GM18507 (cell line): ENCODE results near the gene SNX17.
"Not testable (repeated sequence)": the region's sequence is repeated elsewhere in the genome, so short reads cannot be mapped to it uniquely, and the experiment has no call there.

Source experiments
- DNase-seq: peaks from one replicate; pipeline ENCODE4 v3.0.0; 2011; ENCODE audit warnings: low read depth; ENCODE audit not compliant: insufficient read length; ENCODE audit errors: extremely low spot score
- FAIRE-seq: peaks from 2 replicates; lab custom pipeline; 2011; peaks lifted over from hg19 to GRCh38; lab: Jason Lieb, UNC

Gene SNX17

GRCh38 chr2:27370026-27370815, at the start of gene SNX17, which contains the start of gene EIF2B4:
Gene SNX17 (plus strand): TSS chr2:27370616. CDS start chr2:27370744, 128 bp downstream.
Gene EIF2B4 (minus strand): TSS chr2:27370338. CDS start chr2:27370314, 24 bp downstream.
- FAIRE-seq (peak; percentile 95), DNase-seq (peak; percentile 84)

- no peak for FAIRE-seq
- no peak for DNase-seq
Measured at GRCh38 chr2:27320958-27321543, 49.4 kb upstream of the SNX17 start.

DNA sequence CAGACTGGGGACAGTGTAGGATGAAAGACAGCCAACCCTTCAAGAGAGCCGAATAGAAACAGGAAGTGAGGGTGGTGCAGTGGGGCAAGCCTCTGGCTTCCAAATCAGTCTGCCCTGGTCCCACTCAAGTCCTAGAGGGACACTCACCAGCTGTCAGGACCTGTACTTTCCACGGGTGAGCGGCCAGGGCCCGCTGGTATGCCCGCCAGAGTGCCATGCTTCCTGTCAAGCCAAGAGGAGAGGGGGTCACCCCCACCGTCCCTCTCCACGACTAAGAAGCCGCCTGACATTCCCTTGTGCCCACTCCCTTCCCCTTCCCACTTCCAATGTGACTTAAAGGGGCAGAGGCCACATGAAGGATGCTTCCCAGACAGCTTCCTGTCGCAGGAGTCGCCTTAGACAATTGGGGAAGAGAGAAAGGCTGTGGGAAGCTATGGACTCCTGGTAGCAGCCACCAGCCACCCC, 48.1 kb upstream of the SNX17 start:
- DNase-seq (no peak), FAIRE-seq (no peak)

DNA sequence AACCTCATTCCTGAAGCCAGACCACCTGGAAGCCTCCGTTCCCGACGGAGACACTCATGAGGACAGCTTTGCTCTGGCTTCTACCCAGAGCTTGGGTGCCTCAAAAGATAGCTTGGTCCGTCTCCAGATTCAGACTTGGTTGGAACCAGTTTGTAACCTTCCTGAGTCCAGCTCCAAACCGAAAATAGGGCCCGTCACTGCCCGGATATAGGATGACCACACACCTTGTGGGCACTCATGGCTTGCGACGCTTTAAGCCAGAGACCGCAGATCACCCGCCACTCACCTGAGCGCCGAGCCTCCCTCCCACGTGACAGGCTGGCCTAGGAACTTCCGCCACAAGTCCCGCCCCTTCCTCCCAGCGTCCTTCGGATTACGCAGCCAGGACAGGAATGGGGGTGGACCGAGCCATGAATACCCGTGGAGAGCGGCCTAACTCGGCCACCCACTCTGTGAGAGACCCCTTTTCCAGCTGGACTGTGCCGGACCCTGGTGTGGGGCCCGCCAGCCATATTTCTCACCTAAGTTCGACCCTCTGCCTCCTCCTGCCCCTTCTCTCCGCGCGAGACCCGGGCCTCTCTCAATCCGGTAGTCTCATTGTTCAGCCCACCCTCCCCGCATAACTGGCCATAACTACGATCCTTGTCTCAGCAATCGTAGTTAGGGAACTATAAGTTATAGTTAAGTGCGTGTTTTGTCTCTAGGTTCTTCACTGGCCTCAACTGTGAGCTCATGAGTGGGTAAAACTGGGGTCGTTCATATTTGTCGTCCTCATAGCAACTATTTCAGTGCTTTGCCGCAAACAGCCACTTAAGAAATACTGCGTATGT, 47.4 kb upstream of the SNX17 start, which contains the start of gene MPV17:
Gene MPV17 (minus strand): TSS at position 332 of the 830 bp plus-strand sequence. CDS start 580 bp downstream, outside the sequence.
- DNase-seq = peak; percentile 95
- peak; percentile 93 for FAIRE-seq

DNA sequence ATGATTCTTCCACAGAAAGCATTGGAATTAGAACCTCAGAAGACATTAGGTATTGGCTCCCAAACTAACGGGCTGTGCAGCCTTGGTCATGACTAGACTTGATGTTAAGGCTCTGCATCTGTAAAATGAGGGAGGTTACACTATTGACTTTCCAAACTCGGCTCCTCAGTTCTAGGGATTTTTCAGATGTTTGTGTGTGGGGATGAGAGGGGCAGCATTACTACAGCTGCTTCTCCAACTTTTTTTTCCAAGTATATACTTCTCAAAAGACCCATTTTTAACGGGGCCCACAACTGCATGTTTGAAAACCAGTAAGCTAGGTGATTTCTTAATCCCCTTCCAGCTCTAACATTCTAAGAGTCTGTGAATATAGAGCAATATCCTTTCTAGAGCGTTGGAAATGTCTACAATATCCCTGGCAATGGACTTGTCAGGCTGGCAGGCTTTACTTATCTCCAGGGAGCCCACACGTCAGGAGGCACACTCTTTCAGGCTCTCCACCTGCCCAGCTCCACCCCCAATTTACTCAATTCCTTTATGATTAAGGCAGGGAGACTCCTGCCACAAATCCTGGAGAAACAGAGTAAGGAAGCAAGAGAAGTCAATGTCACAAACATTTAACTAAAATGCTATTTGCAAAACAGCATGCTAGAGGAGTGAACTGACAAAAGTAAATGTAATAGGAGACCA, 46.7 kb upstream of the SNX17 start:
- DNase-seq (no peak), FAIRE-seq (no peak)

DNA sequence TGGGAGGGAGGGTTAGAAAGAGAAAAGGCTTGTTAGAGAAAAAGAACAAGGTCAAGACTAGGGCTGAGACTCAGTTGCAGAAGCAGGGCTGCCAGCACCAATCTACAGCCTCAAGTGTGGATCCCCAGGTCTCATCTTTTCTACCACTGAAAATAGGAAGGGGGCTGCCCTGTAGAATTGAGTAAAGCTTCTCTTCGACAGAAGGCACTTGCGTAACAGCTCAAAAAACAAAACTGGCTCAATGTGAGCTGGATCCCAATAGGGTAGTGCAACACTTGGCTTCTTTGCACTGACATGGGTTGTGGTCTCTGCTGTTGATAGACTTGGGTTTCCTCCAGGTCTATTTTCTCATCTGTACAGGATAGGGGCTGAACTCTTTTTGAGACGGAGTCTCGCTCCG, 45.7 kb upstream of the SNX17 start:
- DNase-seq (no peak), FAIRE-seq (no peak)

DNA sequence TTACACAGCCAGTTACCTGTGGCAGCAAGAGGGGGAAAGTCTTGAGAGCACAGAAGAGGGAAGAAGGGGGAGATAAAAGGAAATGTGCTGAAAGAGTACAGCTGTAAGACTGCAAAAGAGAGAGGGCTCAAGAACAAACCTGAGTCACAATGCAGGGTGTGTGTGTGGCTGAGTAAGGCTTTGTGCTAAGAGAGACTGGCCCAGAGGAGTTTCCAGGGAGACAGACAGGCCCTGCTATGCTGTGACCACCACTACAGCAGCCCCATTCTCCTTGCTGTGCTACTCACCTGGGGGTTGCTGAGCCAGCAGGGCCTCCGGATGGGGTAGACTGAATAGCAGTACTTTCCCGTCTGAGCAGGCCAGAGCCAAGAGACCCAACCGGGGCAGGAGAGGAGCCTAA, 35.1 kb upstream of the SNX17 start:
- no peak for DNase-seq
- no peak for FAIRE-seq

- DNase-seq (no peak), FAIRE-seq (no peak)
Measured at GRCh38 chr2:27336173-27336572, 34.2 kb upstream of the SNX17 start.

- DNase-seq (no peak), FAIRE-seq (no peak)
Measured at GRCh38 chr2:27347641-27348040, 22.8 kb upstream of the SNX17 start.

DNA sequence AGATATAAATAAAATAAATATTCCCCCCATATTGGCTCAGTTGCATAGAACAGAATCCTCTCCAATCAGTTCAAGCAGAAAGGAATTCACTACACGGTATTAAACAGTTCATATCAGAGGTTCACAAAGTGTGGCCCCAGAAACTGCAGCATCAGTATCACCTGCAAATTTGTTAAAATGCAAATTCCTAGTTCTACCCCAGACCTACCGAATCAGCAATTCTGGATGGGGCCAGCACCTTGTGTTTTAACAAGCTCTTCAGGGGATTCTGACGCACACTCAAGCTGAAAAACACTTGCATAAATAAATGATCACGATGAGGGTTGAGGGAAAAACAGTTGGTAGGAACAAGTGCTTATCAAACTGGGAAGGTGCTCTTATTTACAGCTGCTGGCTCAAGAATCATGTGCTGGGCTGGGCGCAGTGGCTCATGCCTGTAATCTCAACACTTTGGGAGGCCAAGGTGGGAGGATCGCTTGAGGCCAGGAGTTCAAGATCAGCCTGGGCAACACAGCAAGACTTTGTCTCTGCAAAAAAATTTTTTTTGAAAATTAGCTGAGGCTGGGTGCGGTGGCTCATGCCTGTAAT, 20.2 kb upstream of the SNX17 start:
- FAIRE-seq (no peak), DNase-seq (no peak)

- no peak for FAIRE-seq
- DNase-seq = no peak
Measured at GRCh38 chr2:27351802-27352598, 18.4 kb upstream of the SNX17 start.

DNA sequence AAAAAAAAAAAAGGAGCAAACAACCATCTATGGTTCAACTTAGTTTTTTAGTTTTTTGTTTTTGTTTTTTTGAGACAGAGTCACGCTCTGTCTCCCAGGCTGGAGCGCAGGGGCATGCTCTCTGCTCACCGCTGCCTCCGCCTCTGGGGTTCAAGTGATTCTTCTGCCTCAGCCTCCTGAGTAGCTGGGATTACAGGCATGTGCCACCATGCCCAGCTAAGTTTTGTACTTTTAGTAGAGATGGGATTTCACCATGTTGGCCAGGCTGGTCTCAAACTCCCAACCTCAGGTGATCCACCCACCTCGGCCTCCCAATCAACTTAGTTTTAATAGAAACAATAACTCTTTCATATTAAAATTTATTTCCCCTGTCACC, 17.0 kb upstream of the SNX17 start:
- not testable (repeated sequence) for DNase-seq, FAIRE-seq

GRCh38 chr2:27353762-27354596, 16.4 kb upstream of the SNX17 start:
- no peak for DNase-seq
- FAIRE-seq = no peak

GRCh38 chr2:27354597-27354927, 15.9 kb upstream of the SNX17 start:
- FAIRE-seq (no peak), DNase-seq (no peak)

DNA sequence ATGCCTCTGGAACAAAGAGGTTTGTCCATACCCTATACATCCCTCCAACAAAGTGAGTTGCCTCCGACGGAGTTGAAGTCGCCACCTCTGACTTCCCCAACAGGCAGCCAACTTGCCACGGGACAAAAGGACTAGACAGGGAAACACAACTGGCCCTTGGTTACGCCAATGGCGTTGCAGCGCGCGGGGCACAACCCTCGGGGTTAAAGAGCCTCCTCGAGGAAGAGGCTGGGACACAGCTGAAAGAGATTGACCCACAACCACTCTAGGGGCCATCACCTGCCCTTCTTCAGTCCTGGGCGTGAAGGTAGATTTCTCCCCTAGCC, 14.4 kb upstream of the SNX17 start:
- FAIRE-seq (no peak), DNase-seq (peak; percentile 18)

GRCh38 chr2:27356382-27357181, 13.8 kb upstream of the SNX17 start, which contains the start of gene GTF3C2:
Gene GTF3C2 (minus strand): TSS chr2:27356764. CDS start chr2:27343554, 13,210 bp downstream.
- peak; percentile 94 for FAIRE-seq
- DNase-seq = peak; percentile 77
